Stomach (tissue), 9 donors: Measurements from ENCODE around the gene GNG7. TPM values are rescaled to one million over a fixed set of nuclear protein-coding genes. Genes with fewer than 3 reads are reported as not detected.

ENCODE experiments used
- DNase-seq, 2 donors: peaks; one replicate each; pipeline versions ENCODE4 v3.0.0 to v3.0.0-alpha.2; 2013 to 2019
- H3K27ac ChIP-seq, 5 donors: fragments of 200-600 bp in 4 of 5; sonication (generic) in 4 of 5; one replicate each; pipeline ENCODE4 v1.5.1; 2013 to 2019; ENCODE audit warnings: mild to moderate bottlenecking in 1 of 5, moderate library complexity in 1 of 5
- H3K27me3 ChIP-seq, 3 donors: fragments of 200-600 bp; sonication (generic); one replicate each; pipeline ENCODE4 v1.5.1; 2017 to 2019; ENCODE audit warnings: mixed run types in 1 of 3
- H3K36me3 ChIP-seq, 4 donors: fragments of 200-600 bp; sonication (generic); 1 replicate in 3 of 4; 2 replicates in 1 of 4; pipeline ENCODE4 v1.5.1; 2016 to 2019
- H3K4me1 ChIP-seq, 4 donors: fragments of 200-600 bp; sonication (generic); one replicate each; pipeline ENCODE4 v1.5.1; 2016 to 2019
- H3K4me3 ChIP-seq, 4 donors: fragments of 200-600 bp; sonication (generic) in 3 of 4; one replicate each; pipeline ENCODE4 v1.5.1; 2016 to 2019; ENCODE audit warnings: mild to moderate bottlenecking in 1 of 4
- H3K9me3 ChIP-seq, 4 donors: fragments of 200-600 bp; sonication (generic); one replicate each; pipeline ENCODE4 v1.5.1; 2016 to 2019
- EP300 ChIP-seq: sonication (generic); formaldehyde crosslinking; IDR thresholded peaks from one replicate; pipeline ENCODE4 v1.6.1; 2017; ENCODE audit warnings: antibody characterized with exemption
- POLR2A ChIP-seq, 4 donors: fragments of 450-650 bp; IDR thresholded peaks; one replicate each; pipeline ENCODE4 v1.6.1; 2016; ENCODE audit warnings: antibody characterized with exemption in 4 of 4, control low read depth in 2 of 4, mild to moderate bottlenecking in 1 of 4, moderate library complexity in 1 of 4
- POLR2AphosphoS5 ChIP-seq, 3 donors: sonication (generic); formaldehyde crosslinking; IDR thresholded peaks; one replicate each; pipeline ENCODE4 v1.6.1; 2016; ENCODE audit warnings: antibody characterized with exemption in 3 of 3
- WGBS, 5 donors: extraction: QIAGEN DNeasy Blood & Tissue Kit in 3 of 5; methylation state at CpG; one replicate each; pipeline versions ENCODE4 v1.1.5 to v1.1.7; 2013 to 2018; 5-methylcytosine and 5-hydroxymethylcytosine counted together
- intact Hi-C: fragments of 100-400 bp; cut with DNase I; formaldehyde crosslinking; loops from one replicate; pipeline ENCODE4 v1.15.1; 2023; ENCODE audit warnings: low total_unique reads
- polyA plus RNA-seq, 3 donors: library from polyadenylated mRNA; stranded (reverse); fragments of 200-250 nt; gene quantifications; one replicate each; pipeline ENCODE4 v1.2.3, GENCODE V29; 2013
- total RNA-seq, 5 donors: library from RNA; depleted of rRNA; stranded (reverse); fragments of >200 nt; gene quantifications; one replicate each; pipeline versions ENCODE4 v1.1.0 to v1.2.3, GENCODE V29; 2014 to 2016
- TF ChIP-seq, protein P1 (sequence below), 7 experiments: fragments of 450-650 bp in 4 of 7; fragments of 200-600 bp in 3 of 7; sonication (generic) in 3 of 7; IDR thresholded peaks; one replicate each; pipeline ENCODE4 v1.5.1; 2016 to 2019; ENCODE audit warnings: antibody characterized with exemption in 7 of 7, control low read depth in 2 of 7, mild to moderate bottlenecking in 1 of 7
- donor health status: healthy with polysubstance abuse.
- donor health status: Bipolar disorder and iron deficiency.
- donor health status: healthy.

Gene GNG7
- total and polyA plus RNA-seq, 8 donors: 0.58 to 15.1 (median 4.3) TPM

DNA sequence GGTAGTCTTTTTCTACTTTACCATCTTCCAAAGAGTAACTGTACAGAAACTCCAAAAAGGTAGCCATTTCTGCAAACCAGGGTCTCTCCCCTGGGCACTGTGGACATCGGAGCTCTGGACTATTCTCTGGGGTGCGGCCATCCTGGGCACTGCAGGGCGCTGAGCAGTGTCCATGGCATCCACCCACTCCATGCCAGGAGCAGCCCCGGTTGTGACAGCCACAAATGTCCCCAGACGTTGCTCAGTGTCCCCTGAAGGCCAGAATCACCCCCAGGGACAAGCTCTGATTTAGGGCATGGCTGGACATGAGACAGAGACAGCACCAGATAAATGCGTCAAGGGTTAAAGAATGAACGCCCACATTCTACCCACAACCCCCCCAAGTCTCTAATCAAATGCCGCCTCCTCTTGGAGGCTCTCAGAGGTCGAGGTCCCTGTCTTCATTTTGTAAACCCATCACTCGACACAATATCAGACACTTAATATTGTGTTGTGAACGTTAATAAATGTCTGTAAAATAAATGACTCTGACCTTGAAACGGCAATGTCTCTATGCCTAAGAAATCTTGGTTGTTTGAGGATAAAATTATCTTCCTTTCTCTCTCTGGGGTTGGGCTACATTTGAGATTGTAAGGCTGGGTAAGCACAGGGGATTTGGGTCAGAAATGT lies 8.9 kb downstream of the GNG7 start:
- intact Hi-C loops: no loop called here
- Histone ChIP-seq H3K4me1 (peaks cover 0 to 11% (median 3%) of the 10 kb centered on the region in 4 donors), H3K27me3 (no peaks in the 10 kb centered on the region), H3K27ac (no peak overlapping the region), H3K36me3 (no peaks in the 10 kb centered on the region), H3K9me3 (no peaks in the 10 kb centered on the region), H3K4me3 (no peak overlapping the region)
- 49 to 61% (median 54%) methylated on average over 12 of the region's 12 CpGs for WGBS, 5 donors
- TF ChIP-seq, protein P1, sequence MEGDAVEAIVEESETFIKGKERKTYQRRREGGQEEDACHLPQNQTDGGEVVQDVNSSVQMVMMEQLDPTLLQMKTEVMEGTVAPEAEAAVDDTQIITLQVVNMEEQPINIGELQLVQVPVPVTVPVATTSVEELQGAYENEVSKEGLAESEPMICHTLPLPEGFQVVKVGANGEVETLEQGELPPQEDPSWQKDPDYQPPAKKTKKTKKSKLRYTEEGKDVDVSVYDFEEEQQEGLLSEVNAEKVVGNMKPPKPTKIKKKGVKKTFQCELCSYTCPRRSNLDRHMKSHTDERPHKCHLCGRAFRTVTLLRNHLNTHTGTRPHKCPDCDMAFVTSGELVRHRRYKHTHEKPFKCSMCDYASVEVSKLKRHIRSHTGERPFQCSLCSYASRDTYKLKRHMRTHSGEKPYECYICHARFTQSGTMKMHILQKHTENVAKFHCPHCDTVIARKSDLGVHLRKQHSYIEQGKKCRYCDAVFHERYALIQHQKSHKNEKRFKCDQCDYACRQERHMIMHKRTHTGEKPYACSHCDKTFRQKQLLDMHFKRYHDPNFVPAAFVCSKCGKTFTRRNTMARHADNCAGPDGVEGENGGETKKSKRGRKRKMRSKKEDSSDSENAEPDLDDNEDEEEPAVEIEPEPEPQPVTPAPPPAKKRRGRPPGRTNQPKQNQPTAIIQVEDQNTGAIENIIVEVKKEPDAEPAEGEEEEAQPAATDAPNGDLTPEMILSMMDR (IDR thresholded peaks at IDR 0.05): no peak
- no peak for TF ChIP-seq EP300
- TF ChIP-seq POLR2AphosphoS5 (IDR thresholded peaks at IDR 0.05): no peak
- TF ChIP-seq POLR2A (IDR thresholded peaks at IDR 0.05): no peak
- DNase-seq: no peak

DNA sequence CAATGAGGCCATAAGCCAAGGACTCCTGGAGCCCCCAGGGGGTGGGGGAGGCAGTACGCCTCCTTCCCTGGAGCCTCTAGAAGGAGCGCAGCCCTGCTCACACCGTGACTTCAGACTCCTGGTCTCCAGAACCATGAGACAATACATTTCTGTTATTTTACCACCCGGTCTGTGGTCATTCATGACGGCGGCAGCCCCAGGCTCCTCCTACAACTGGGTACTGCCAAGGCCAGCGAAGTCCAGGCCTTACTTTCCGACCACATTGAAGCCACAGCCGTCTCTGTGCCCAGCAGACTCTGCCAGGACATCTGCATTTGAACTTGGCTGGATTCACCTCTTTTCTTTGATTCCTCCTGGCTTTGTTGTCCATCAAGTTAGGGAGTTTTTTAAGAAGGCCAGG lies 10.5 kb downstream of the GNG7 start:
- WGBS, 5 donors: 84 to 90% (median 87%) methylated on average over 9 of the region's 9 CpGs
- Histone ChIP-seq H3K9me3 (no peaks in the 10 kb centered on the region), H3K27ac (no peak overlapping the region), H3K4me1 (peaks cover 0 to 11% (median 3%) of the 10 kb centered on the region in 4 donors), H3K4me3 (no peak overlapping the region), H3K36me3 (no peaks in the 10 kb centered on the region), H3K27me3 (no peaks in the 10 kb centered on the region)
- no peak for DNase-seq
- TF ChIP-seq EP300 (no peak), POLR2A (IDR thresholded peaks at IDR 0.05) (no peak)
- TF ChIP-seq, protein P1 (IDR thresholded peaks at IDR 0.05): no peak
- intact Hi-C loops: no loop called here

DNA sequence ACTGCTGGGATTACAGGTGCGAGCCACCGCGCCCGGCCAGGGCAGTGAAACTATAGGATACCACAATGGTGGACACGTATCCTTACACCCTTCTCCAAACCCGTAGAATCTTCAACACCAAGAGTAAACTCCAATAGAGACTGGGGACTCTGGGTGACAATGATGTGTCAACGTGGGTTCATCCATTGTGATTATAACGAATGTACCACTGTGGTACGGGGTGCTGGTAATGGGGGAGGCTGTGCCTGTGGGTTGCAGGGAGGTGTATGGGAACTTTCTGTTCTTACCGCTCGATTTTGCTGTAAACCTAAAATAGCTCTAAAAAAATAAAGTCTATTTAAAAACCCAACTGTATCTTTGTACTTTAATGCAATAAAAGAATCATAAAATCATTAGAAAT lies 11.6 kb downstream of the GNG7 start:
- TF ChIP-seq POLR2A (IDR thresholded peaks at IDR 0.05) (no peak), POLR2AphosphoS5 (IDR thresholded peaks at IDR 0.05) (no peak), EP300 (no peak)
- TF ChIP-seq, protein P1 (IDR thresholded peaks at IDR 0.05): no peak
- no peak overlapping the region for H3K4me3 ChIP-seq
- no peaks in the 10 kb centered on the region for H3K27me3 ChIP-seq
- WGBS, 5 donors: 88 to 95% (median 91%) methylated on average over 11 of the region's 11 CpGs
- DNase-seq: no peak
- H3K9me3 ChIP-seq: no peaks in the 10 kb centered on the region
- no peaks in the 10 kb centered on the region for H3K36me3 ChIP-seq
- peaks cover 0 to 11% (median 3%) of the 10 kb centered on the region in 4 donors for H3K4me1 ChIP-seq
- H3K27ac ChIP-seq: no peak overlapping the region
- intact Hi-C loops: no loop called here

DNA sequence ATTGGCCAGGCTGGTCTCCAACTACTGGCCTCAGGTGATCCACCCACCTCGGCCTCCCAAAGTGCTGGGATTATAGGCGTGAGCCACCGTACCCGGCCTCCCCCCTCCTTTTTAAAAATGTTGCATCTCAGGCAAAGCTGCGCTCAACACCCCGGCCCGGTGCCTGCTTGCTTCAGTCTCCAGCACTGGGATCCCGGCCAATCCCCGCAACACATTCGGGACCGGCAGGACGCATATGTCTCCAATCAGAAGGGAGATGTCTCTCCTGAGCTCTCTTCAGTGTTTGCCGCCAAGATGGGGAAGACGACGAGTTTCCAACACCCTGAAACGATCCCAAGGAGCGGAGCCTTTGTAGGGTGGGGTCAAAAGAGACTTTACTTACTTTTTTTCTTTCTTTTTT lies 16.1 kb downstream of the GNG7 start:
- no peak for TF ChIP-seq POLR2A (IDR thresholded peaks at IDR 0.05)
- no peak for TF ChIP-seq EP300
- TF ChIP-seq POLR2AphosphoS5 (IDR thresholded peaks at IDR 0.05): no peak
- TF ChIP-seq, protein P1 (IDR thresholded peaks at IDR 0.05): no peak
- no peaks in the 10 kb centered on the region for H3K9me3 ChIP-seq
- H3K4me1 ChIP-seq: no peaks in the 10 kb centered on the region
- no peak for DNase-seq
- no peak overlapping the region for H3K4me3 ChIP-seq
- WGBS, 5 donors: 87 to 93% (median 90%) methylated on average over 17 of the region's 17 CpGs
- intact Hi-C loops: no loop called here
- peaks cover 0 to 10% (median 0%) of the 10 kb centered on the region in 4 donors for H3K36me3 ChIP-seq
- no peak overlapping the region for H3K27ac ChIP-seq
- H3K27me3 ChIP-seq: no peaks in the 10 kb centered on the region
